HCT116 (cell line): ENCODE results near the gene HELZ2. TPM values are rescaled to one million over a fixed set of nuclear protein-coding genes. Genes with fewer than 3 reads are reported as not detected.

Experiments used
- ATAC-seq: fragments of 200-7000 bp; cut with Tn5 transposase; 2 replicates; pipeline ENCODE4 v1.9.1; 2020; ENCODE audit warnings: mild to moderate bottlenecking, moderate library complexity
- BruUV-seq: library from RNA; stranded (reverse); fragments of 400-500 nt; replicated peaks from 2 replicates; lab custom pipeline; 2021; lab: Mats Ljungman, UMichigan
- CTCF ChIA-PET: fragments of 300-600 bp; sonication (Branson Sonifier 250); formaldehyde crosslinking; loops from one replicate; lab custom pipeline; 2021; ENCODE audit warnings: antibody characterized with exemption; lab: Charles Lee
- POLR2A ChIA-PET: fragments of 300-600, 350-600 bp; sonication (Branson Sonifier 250); formaldehyde crosslinking; loops from one replicate; lab custom pipeline; 2021; ENCODE audit warnings: antibody characterized with exemption; lab: Charles Lee
- RAD21 ChIA-PET, 2 experiments: fragments of 300-600 bp; sonication (Branson Sonifier 250); formaldehyde crosslinking; loops; one replicate each; lab custom pipeline; 2023; ENCODE audit warnings: low total read pairs in 2 of 2; ENCODE audit not compliant: uncharacterized antibody in 2 of 2, unreplicated experiment in 2 of 2, low non-redundant PET in 1 of 2; lab: Charles Lee
- DNase-seq: peaks from one replicate; pipeline ENCODE4 v3.0.0-alpha.2; 2010; ENCODE audit warnings: low read depth, low spot score
- H2AFZ ChIP-seq: fragments of 200-600 bp; shearing (Covaris generic), sonication (generic); 2 replicates; pipeline ENCODE4 v1.6.1; 2017; ENCODE audit warnings: low read depth, mixed run types, mixed read lengths, antibody characterized with exemption, low read length; ENCODE audit not compliant: poor library complexity, severe bottlenecking
- H3K27ac ChIP-seq: 2 replicates; pipeline ENCODE4 v1.5.1; 2012; ENCODE audit warnings: low read depth, low read length
- H3K27me3 ChIP-seq: fragments of 200-600 bp; sonication (generic); 2 replicates; pipeline ENCODE4 v1.6.1; 2016; ENCODE audit warnings: mixed run types, low read length, mixed read lengths; ENCODE audit not compliant: insufficient read depth
- H3K36me3 ChIP-seq, 2 experiments: fragments of 200-500 bp in 1 of 2; fragments of 200-600 bp in 1 of 2; sonication (Bioruptor generic) in 1 of 2; sonication (generic) in 1 of 2; 2 replicates each; pipeline versions ENCODE4 v1.5.1 to v1.6.1; 2014 to 2016; ENCODE audit warnings: low read length in 2 of 2, inconsistent platforms in 1 of 2, mixed read lengths in 1 of 2, mixed run types in 1 of 2; ENCODE audit not compliant: insufficient read depth in 2 of 2, control insufficient read depth in 1 of 2
- H3K4me1 ChIP-seq, 2 experiments: fragments of 200-600 bp in 1 of 2; sonication (generic) in 1 of 2; 2 replicates each; pipeline versions ENCODE4 v1.5.1 to v1.6.1; 2012 to 2017; ENCODE audit warnings: low read length in 2 of 2, inconsistent platforms in 1 of 2, mild to moderate bottlenecking in 1 of 2, mixed read lengths in 1 of 2, mixed run types in 1 of 2, moderate library complexity in 1 of 2; ENCODE audit not compliant: insufficient read depth in 2 of 2, control insufficient read depth in 1 of 2
- H3K4me2 ChIP-seq: fragments of 200-600 bp; sonication (generic); 2 replicates; pipeline ENCODE4 v1.6.1; 2017; ENCODE audit warnings: mixed run types, low read length, mixed read lengths
- H3K4me3 ChIP-seq, 2 experiments: fragments of 200-600 bp in 1 of 2; sonication (generic) in 1 of 2; replicated peaks in 1 of 2; 2 replicates each; pipeline ENCODE4 v1.5.1; 2011 to 2016; ENCODE audit warnings: low read length in 2 of 2, control low read depth in 1 of 2, low read depth in 1 of 2, mild to moderate bottlenecking in 1 of 2, mixed read lengths in 1 of 2, mixed run types in 1 of 2
- H3K79me2 ChIP-seq: fragments of 200-600 bp; sonication (generic); 2 replicates; pipeline ENCODE4 v1.6.1; 2017; ENCODE audit warnings: mild to moderate bottlenecking, mixed run types, low read length, moderate library complexity, mixed read lengths; ENCODE audit not compliant: insufficient read depth
- H3K9ac ChIP-seq: fragments of 200-600 bp; sonication (generic); 2 replicates; pipeline ENCODE4 v1.6.1; 2016; ENCODE audit warnings: low read length, mixed read lengths
- H3K9me2 ChIP-seq: fragments of 200-600 bp; sonication (generic), shearing (Covaris generic); 2 replicates; pipeline ENCODE4 v1.6.1; 2017; ENCODE audit warnings: mixed run types, mild to moderate bottlenecking, moderate library complexity; ENCODE audit not compliant: insufficient read depth
- H3K9me3 ChIP-seq, 2 experiments: fragments of 200-500 bp in 1 of 2; fragments of 200-600 bp in 1 of 2; sonication (Bioruptor generic) in 1 of 2; sonication (generic) in 1 of 2; 2 replicates each; pipeline ENCODE4 v1.6.1; 2014 to 2017; ENCODE audit warnings: low read length in 2 of 2, mixed read lengths in 2 of 2, inconsistent platforms in 1 of 2, low read depth in 1 of 2, mild to moderate bottlenecking in 1 of 2, mixed run types in 1 of 2, moderate library complexity in 1 of 2; ENCODE audit not compliant: control insufficient read depth in 1 of 2, insufficient read depth in 1 of 2
- H4K20me1 ChIP-seq: fragments of 200-600 bp; sonication (generic), shearing (Covaris generic); 2 replicates; pipeline ENCODE4 v1.6.1; 2017; ENCODE audit warnings: mixed run types, mild to moderate bottlenecking, moderate library complexity; ENCODE audit not compliant: insufficient read depth
- ATF3 ChIP-seq: IDR thresholded peaks from 2 replicates; pipeline ENCODE4 v1.6.1; 2012
- CBX3 ChIP-seq: IDR thresholded peaks from 2 replicates; pipeline ENCODE4 v1.6.1; 2012; ENCODE audit warnings: low read depth
- CEBPB ChIP-seq: IDR thresholded peaks from 2 replicates; pipeline ENCODE4 v1.6.1; 2012; ENCODE audit warnings: low read depth
- CTCF ChIP-seq, 3 experiments: fragments of 200-600 bp in 1 of 3; sonication (generic) in 1 of 3; IDR thresholded peaks in 2 of 3; conservative IDR thresholded peaks in 1 of 3; 2 replicates each; pipeline ENCODE4 v1.5.1; 2012 to 2017; ENCODE audit warnings: low read depth in 2 of 3, low read length in 2 of 3, antibody characterized with exemption in 1 of 3, borderline replicate concordance in 1 of 3, control low read depth in 1 of 3, mild to moderate bottlenecking in 1 of 3, mixed read lengths in 1 of 3, mixed run types in 1 of 3, moderate library complexity in 1 of 3; ENCODE audit not compliant: insufficient read depth in 1 of 3
- EGR1 ChIP-seq: IDR thresholded peaks from 2 replicates; pipeline ENCODE4 v1.6.1; 2012; ENCODE audit warnings: low read depth
- ELF1 ChIP-seq: IDR thresholded peaks from 2 replicates; pipeline ENCODE4 v1.6.1; 2012; ENCODE audit warnings: low read depth, borderline replicate concordance
- EZH2 ChIP-seq: fragments of 200-600 bp; sonication (generic); IDR thresholded peaks from 2 replicates; pipeline ENCODE4 v1.6.1; 2017; ENCODE audit warnings: antibody characterized with exemption, mixed run types
- EZH2phosphoT487 ChIP-seq: fragments of 200-600 bp; IDR thresholded peaks from 2 replicates; pipeline ENCODE4 v1.6.1; 2018; ENCODE audit warnings: antibody characterized with exemption, borderline replicate concordance
- FOSL1 ChIP-seq: IDR thresholded peaks from 2 replicates; pipeline ENCODE4 v1.6.1; 2012; ENCODE audit warnings: low read depth
- MAX ChIP-seq: IDR thresholded peaks from 2 replicates; pipeline ENCODE4 v1.6.1; 2012
- POLR2A ChIP-seq: IDR thresholded peaks from 2 replicates; pipeline ENCODE4 v1.7.0; 2011; ENCODE audit warnings: borderline replicate concordance; ENCODE audit not compliant: insufficient read depth, insufficient read length; ENCODE audit errors: extremely low read depth
- POLR2AphosphoS5 ChIP-seq: IDR thresholded peaks from 2 replicates; pipeline ENCODE4 v1.6.1; 2011; ENCODE audit warnings: mild to moderate bottlenecking, low read depth, low read length, moderate library complexity
- RAD21 ChIP-seq: IDR thresholded peaks from 2 replicates; pipeline ENCODE4 v1.6.1; 2012; ENCODE audit warnings: low read depth, mild to moderate bottlenecking
- REST ChIP-seq: IDR thresholded peaks from 2 replicates; pipeline ENCODE4 v1.6.1; 2012; ENCODE audit warnings: low read depth
- SIN3A ChIP-seq: IDR thresholded peaks from 2 replicates; pipeline ENCODE4 v1.6.1; 2012; ENCODE audit warnings: low read depth
- ZNF274 ChIP-seq: fragments of 200-500 bp; sonication (Bioruptor generic); IDR thresholded peaks from 2 replicates; pipeline ENCODE4 v1.6.1; 2014; ENCODE audit warnings: mild to moderate bottlenecking, low read depth, low read length, inconsistent platforms
- intact Hi-C: fragments of 100-400 bp; cut with micrococcal nuclease; formaldehyde crosslinking; loops from 2 replicates; pipeline ENCODE4 v1.10.0; 2022
- total RNA-seq: library from RNA; stranded (reverse); gene quantifications from one replicate; pipeline ENCODE4 v1.2.1, GENCODE V29; 2021; ENCODE audit not compliant: unreplicated experiment

The HELZ2 gene
- total RNA-seq, 1 experiment from 2014 or later = 44.0 TPM

GRCh38 chr20:63592661-63593060, 18.6 kb upstream of the HELZ2 start:
- no peak for TF ChIP-seq POLR2AphosphoS5
- TF ChIP-seq ZNF274 = no peak
- TF ChIP-seq SIN3A = no peak
- TF ChIP-seq CEBPB = no peak
- TF ChIP-seq EZH2 = no peak
- ChIA-PET POLR2A (no interaction called here), RAD21 (no interaction called here), CTCF (no interaction called here)
- Histone ChIP-seq H3K4me2 (no peak overlapping the region), H4K20me1 (no peaks in the 10 kb centered on the region), H3K4me1 (peaks cover 0 to 7% of the 10 kb centered on the region in 2 experiments; a peak in 2 of 4 replicates), H3K79me2 (no peaks in the 10 kb centered on the region), H3K9me3 (no peaks in the 10 kb centered on the region), H3K27ac (no peak overlapping the region), H3K9me2 (no peaks in the 10 kb centered on the region), H2AFZ (no peak overlapping the region), H3K9ac (no peak overlapping the region), H3K36me3 (no peaks in the 10 kb centered on the region), H3K27me3 (no peaks in the 10 kb centered on the region), H3K4me3 (no peak overlapping the region)
- intact Hi-C loops = no loop called here
- no TSS peak for BruUV-seq
- no peak for DNase-seq
- no peak for ATAC-seq

- CTCF ChIA-PET = no interaction called here
- no peak overlapping the region for H3K27ac ChIP-seq
- no peaks in the 10 kb centered on the region for H4K20me1 ChIP-seq
- H3K36me3 ChIP-seq = no peaks in the 10 kb centered on the region
- no peaks in the 10 kb centered on the region for H3K9me2 ChIP-seq
- no peaks in the 10 kb centered on the region for H3K27me3 ChIP-seq
- RAD21 ChIA-PET = no interaction called here
- no peaks in the 10 kb centered on the region for H3K9me3 ChIP-seq
- BruUV-seq = no TSS peak
- H3K4me3 ChIP-seq = no peak overlapping the region
- TF ChIP-seq ATF3 (no peak), MAX (no peak), EGR1 (no peak), CBX3 (no peak), ELF1 (no peak), EZH2phosphoT487 (no peak), EZH2 (no peak), REST (no peak), RAD21 (no peak), CTCF (IDR thresholded peaks at IDR 0.05 in 2 of 3, conservative IDR thresholded peaks at IDR 0.05 in 1 of 3; ENCODE audit: borderline replicate concordance in 1 of 3, insufficient read depth in 1 of 3, low read depth in 2 of 3, low read length in 2 of 3) (no peak), POLR2AphosphoS5 (no peak), POLR2A (no peak), FOSL1 (no peak)
- no peak overlapping the region for H3K4me2 ChIP-seq
- POLR2A ChIA-PET = interaction anchor here (0.5 kb wide), 1 partner anchor 50 kb away, joined by 5 read pairs; no protein-coding TSS in a partner anchor
- H3K79me2 ChIP-seq = no peaks in the 10 kb centered on the region
- intact Hi-C loops = no loop called here
- peaks cover 0 to 7% of the 10 kb centered on the region in 2 experiments; a peak in 2 of 4 replicates for H3K4me1 ChIP-seq
- ATAC-seq = no peak
- DNase-seq = no peak
- H2AFZ ChIP-seq = no peak overlapping the region
- no peak overlapping the region for H3K9ac ChIP-seq
Measured at GRCh38 chr20:63591786-63592355, 17.8 kb upstream of the HELZ2 start.
